Measurements from ENCODE around the gene ZNF282. TPM values are rescaled to one million over a fixed set of nuclear protein-coding genes. Genes with fewer than 3 reads are reported as not detected.

The ZNF282 gene
- total RNA-seq, 1 donor from 2014 or later, result 23.3 TPM

DNA sequence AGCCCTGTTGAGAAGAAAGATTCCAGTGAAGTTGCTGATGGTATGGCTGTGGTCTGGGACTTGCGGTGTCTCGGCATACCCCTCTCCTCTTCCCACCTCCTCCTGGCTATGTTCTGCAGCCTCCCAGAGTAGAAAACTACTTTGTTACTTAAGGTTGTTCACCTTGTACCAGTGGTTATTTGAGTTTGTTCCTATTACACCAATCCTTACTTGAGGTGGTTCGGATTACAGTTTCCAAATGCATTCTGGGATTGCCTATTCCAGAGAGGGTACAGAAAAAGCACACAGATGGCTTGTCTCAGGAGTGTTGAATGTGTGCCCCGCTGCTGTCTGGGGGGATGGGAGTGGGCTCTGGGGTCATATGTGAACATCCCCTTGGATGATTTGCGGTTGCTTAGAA lies 59.8 kb downstream of the ZNF282 start:
- Histone ChIP-seq H3K4me1 (no peaks in the 10 kb centered on the region), H3K36me3 (peaks cover 59% of the 10 kb centered on the region), H3K27me3 (no peaks in the 10 kb centered on the region), H3K27ac (no peak overlapping the region), H3K9me3 (no peaks in the 10 kb centered on the region), H3K4me3 (no peak overlapping the region)
- DNase-seq, result no peak
- intact Hi-C loops (cut with DNase I), result no loop called here
- no peak for ATAC-seq
- no peak for TF ChIP-seq CTCF (IDR thresholded peaks at IDR 0.05)

DNA sequence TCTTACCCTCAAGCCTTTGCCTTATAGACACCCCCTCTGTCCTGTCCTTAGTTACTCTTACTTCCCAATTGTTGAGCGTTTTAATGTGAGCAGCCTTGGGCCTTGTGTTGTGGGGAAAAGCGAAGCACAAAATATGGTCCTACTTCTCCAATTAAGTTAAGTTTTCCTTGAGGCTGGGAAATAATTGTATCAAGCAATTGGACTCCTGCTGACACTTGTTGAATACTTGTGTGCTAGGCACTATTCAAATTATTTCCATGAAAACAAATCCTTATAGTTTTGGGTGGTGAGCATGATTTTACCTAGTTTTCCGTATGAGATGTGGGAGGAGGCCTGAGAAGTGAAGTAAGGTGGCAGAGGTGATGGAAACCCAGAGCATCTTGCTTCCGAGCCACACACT lies 61.2 kb downstream of the ZNF282 start:
- DNase-seq, result no peak
- Histone ChIP-seq H3K36me3 (peaks cover 45% of the 10 kb centered on the region), H3K4me1 (no peaks in the 10 kb centered on the region), H3K27me3 (no peaks in the 10 kb centered on the region), H3K27ac (no peak overlapping the region), H3K9me3 (no peaks in the 10 kb centered on the region), H3K4me3 (no peak overlapping the region)
- no peak for ATAC-seq
- intact Hi-C loops (cut with DNase I), result no loop called here
- TF ChIP-seq CTCF (IDR thresholded peaks at IDR 0.05), result no peak

GRCh38 chr7:149257146-149257545 lies 61.8 kb downstream of the ZNF282 start:
- Histone ChIP-seq H3K4me3 (no peak overlapping the region), H3K4me1 (no peaks in the 10 kb centered on the region), H3K9me3 (no peaks in the 10 kb centered on the region), H3K36me3 (peaks cover 40% of the 10 kb centered on the region), H3K27me3 (no peaks in the 10 kb centered on the region), H3K27ac (no peak overlapping the region)
- TF ChIP-seq CTCF (IDR thresholded peaks at IDR 0.05), result no peak
- intact Hi-C loops (cut with DNase I), result no loop called here
- DNase-seq, result no peak
- no peak for ATAC-seq

DNA sequence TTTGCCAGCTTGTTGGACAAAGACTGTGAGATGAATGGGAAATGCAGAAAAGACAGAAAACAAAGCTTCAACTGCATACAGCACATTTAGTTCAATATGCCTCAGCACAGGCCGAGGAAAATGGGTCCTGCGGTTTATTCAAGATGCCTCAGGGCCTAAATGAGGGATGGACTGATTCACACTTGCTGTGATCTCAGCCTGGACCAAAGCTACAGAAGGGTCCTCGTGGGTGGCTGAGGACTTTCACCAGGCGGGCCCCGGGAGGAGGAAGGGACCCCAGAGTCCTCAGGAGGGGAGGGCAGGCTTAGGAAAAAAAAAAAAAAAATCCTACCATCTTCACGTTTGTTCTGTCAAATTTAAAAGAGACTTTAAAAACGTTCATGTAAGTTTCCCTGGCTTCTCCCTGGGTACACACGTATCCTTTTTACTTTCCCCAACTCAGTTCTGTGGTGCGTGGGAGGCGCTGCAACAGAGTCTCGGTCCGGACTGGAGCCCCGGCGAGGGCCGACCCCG lies 66.0 kb downstream of the ZNF282 start:
- ATAC-seq, result no peak
- no peaks in the 10 kb centered on the region for H3K9me3 ChIP-seq
- peak overlapping the region; percentile 69 for H3K4me3 ChIP-seq
- TF ChIP-seq CTCF (IDR thresholded peaks at IDR 0.05), result no peak
- peak overlapping the region; percentile 90 for H3K27ac ChIP-seq
- peaks cover 2% of the 10 kb centered on the region for H3K36me3 ChIP-seq
- no peaks in the 10 kb centered on the region for H3K27me3 ChIP-seq
- no peak for DNase-seq
- H3K4me1 ChIP-seq, result peaks cover 8% of the 10 kb centered on the region
- intact Hi-C loops (cut with DNase I), result no loop called here

DNA sequence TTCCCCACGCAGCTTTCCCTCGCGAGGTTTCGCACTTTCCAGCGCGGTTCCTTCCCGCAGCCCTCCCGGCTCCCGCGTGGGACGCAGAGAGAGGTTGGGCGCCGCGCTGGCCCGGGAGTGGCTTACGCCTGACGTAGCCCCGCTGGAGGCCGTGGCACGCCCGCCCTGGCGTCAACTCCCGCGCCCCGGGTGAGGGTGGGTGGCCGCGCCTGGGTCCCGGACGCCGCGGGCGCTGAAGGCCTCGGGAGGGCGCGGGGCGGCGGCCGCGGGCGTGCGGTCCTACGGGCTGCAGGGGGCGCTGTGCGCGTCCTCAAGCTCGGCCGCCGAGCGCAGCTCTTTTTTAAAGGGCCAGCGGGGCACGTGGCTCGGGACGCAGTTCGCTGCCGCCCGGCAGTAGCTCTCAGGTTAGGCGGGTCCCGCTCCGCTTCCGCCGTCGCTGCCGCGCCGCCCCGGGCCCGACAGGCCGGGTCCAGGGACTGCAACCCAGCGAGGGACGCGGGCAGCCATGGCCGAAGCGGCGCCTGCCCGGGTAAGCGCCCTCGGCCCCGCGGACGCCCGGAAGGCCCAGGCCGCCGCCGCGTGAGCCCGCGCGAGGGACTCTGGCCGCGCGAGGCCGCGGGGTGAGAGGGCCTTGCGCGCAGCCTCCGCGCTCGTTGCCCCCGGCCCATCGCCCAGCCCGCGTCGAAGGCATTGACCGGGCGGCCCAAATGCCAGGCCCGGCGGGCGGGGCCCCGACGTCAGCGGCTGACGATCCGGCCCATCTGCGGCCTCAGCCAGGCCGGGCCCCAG lies 66.7 kb downstream of the ZNF282 start, which contains the start of gene ZNF783:
ZNF783 (plus strand) TSS at position 368 of the 789 bp plus-strand sequence; CDS start at position 506, 138 bp downstream.
- intact Hi-C loops (cut with DNase I), result no loop called here
- H3K36me3 ChIP-seq, result peaks cover 8% of the 10 kb centered on the region
- peak; percentile 96 for DNase-seq
- ATAC-seq, result peak; percentile 98
- no peaks in the 10 kb centered on the region for H3K9me3 ChIP-seq
- peak; percentile 83 for TF ChIP-seq CTCF (IDR thresholded peaks at IDR 0.05)
- no peaks in the 10 kb centered on the region for H3K27me3 ChIP-seq
- peak within 1 kb of the TSS; percentile 90 for H3K27ac ChIP-seq
- H3K4me3 ChIP-seq, result peak within 1 kb of the TSS; percentile 69
- H3K4me1 ChIP-seq, result peaks cover 8% of the 10 kb centered on the region
